Heart left ventricle (tissue), 16 donors: ENCODE data around the gene OBP2A. TPM values are rescaled to one million over a fixed set of nuclear protein-coding genes. Genes with fewer than 3 reads are reported as not detected.

ENCODE experiments used
- ATAC-seq, 4 donors: fragments of 200-7000 bp; cut with Tn5 transposase; one replicate each; pipeline ENCODE4 v1.9.1; 2020 to 2022; ENCODE audit warnings: moderate library complexity in 4 of 4, mild to moderate bottlenecking in 3 of 4, moderate number of reproducible peaks in 1 of 4
- DNase-seq, 5 donors: peaks; one replicate each; pipeline ENCODE4 v3.0.0-alpha.2; 2020
- H3K27ac ChIP-seq, 12 donors: fragments of 200-600 bp; sonication (generic) in 4 of 12; one replicate each; pipeline versions ENCODE4 v1.5.0 to v1.8.0; 2016 to 2022; ENCODE audit warnings: mild to moderate bottlenecking in 2 of 12
- H3K27me3 ChIP-seq, 9 donors: fragments of 200-600 bp; sonication (generic) in 2 of 9; one replicate each; pipeline versions ENCODE4 v1.5.1 to v1.8.0; 2016 to 2022; ENCODE audit warnings: mild to moderate bottlenecking in 3 of 9
- H3K36me3 ChIP-seq, 9 donors: fragments of 200-600 bp; sonication (generic) in 2 of 9; one replicate each; pipeline versions ENCODE4 v1.5.0 to v1.8.0; 2018 to 2022; ENCODE audit warnings: mild to moderate bottlenecking in 2 of 9
- H3K4me1 ChIP-seq, 12 donors: fragments of 200-600 bp; sonication (generic) in 4 of 12; one replicate each; pipeline versions ENCODE4 v1.5.0 to v1.8.0; 2016 to 2022; ENCODE audit warnings: mild to moderate bottlenecking in 3 of 12
- H3K4me3 ChIP-seq, 12 donors: fragments of 200-600 bp; sonication (generic) in 4 of 12; one replicate each; pipeline versions ENCODE4 v1.5.0 to v1.8.0; 2017 to 2022; ENCODE audit warnings: mild to moderate bottlenecking in 9 of 12, moderate library complexity in 4 of 12
- H3K9me3 ChIP-seq, 12 donors: fragments of 200-600 bp; sonication (generic) in 4 of 12; one replicate each; pipeline versions ENCODE4 v1.5.0 to v1.8.0; 2016 to 2022; ENCODE audit warnings: mild to moderate bottlenecking in 1 of 12
- POLR2A ChIP-seq, 2 donors: fragments of 450-650 bp; IDR thresholded peaks; one replicate each; pipeline ENCODE4 v1.6.1; 2017; ENCODE audit warnings: antibody characterized with exemption in 2 of 2, mild to moderate bottlenecking in 2 of 2, moderate library complexity in 2 of 2
- WGBS, 4 donors: extraction: QIAGEN DNeasy Blood & Tissue Kit in 2 of 4; methylation state at CpG; one replicate each; pipeline versions ENCODE4 v1.1.5 to v1.1.7; 2013 to 2018; 5-methylcytosine and 5-hydroxymethylcytosine counted together
- intact Hi-C, 10 donors: fragments of 100-400 bp; cut with DNase I; formaldehyde crosslinking; loops; one replicate each; pipeline versions ENCODE4 v1.11.1 to v1.14.2; 2022
- polyA plus RNA-seq, 2 donors: library from polyadenylated mRNA; stranded (reverse); fragments of 200-250 nt; gene quantifications; one replicate each; pipeline ENCODE4 v1.2.3, GENCODE V29; 2013
- total RNA-seq, 9 donors: library from RNA; depleted of rRNA in 2 of 9; stranded (reverse); fragments of >200 nt in 2 of 9; fragmentation: NEBNext Ultra II Directional in 3 of 9; extraction: Animal tissue kit (Norgen Biotek cat#: 25700) in 3 of 9; gene quantifications; one replicate each; pipeline versions ENCODE4 v1.1.0 to v1.2.4, GENCODE V29; 2016 to 2023
- TF ChIP-seq, protein P1 (sequence below), 12 donors: fragments of 200-600 bp; sonication (generic) in 4 of 12; IDR thresholded peaks; one replicate each; pipeline versions ENCODE4 v1.5.0 to v1.8.0; 2018 to 2022; ENCODE audit warnings: antibody characterized with exemption in 12 of 12, mild to moderate bottlenecking in 5 of 12
- donor health status: ischemic (EF 13 %, LVEDD 7.1; RV severe dilation, severe dysfunction).
- donor health status: healthy with polysubstance abuse.
- donor health status: DM: no; HTN: yes; CAD: no.
- donor health status: DM: no; HTN: no; CAD: no.
- donor health status: ischemic (EF 25% LVEDD 6.9; RV normal size, moderate dysfunction).
- donor health status: ischemic (EF 25% LVEDD 5.7; RV mildly dilated, moderate dysfunction).
- donor health status: healthy.
- donor health status: DM: yes; HTN: yes; CAD: no.
- donor health status: ischemic (EF 35%, LVEDD 5.7; RV mildly dilated, moderate dysfunction).
- donor health status: nonischemic (EF 11% LVEDD 7.7; RV severe dilation, severe dysfunction).
- donor health status: DM: yes; HTN: yes; CAD: no.
- donor health status: PGD.
- donor health status: ischemic (EF 29% LVEDD 5.4; RV normal size, mild dysfunction).
- donor health status: nonischemic (EF 23%, LVEDD 6.1; RV moderate dilation, normal function).

Gene OBP2A
- total and polyA plus RNA-seq, 11 donors: not detected

DNA sequence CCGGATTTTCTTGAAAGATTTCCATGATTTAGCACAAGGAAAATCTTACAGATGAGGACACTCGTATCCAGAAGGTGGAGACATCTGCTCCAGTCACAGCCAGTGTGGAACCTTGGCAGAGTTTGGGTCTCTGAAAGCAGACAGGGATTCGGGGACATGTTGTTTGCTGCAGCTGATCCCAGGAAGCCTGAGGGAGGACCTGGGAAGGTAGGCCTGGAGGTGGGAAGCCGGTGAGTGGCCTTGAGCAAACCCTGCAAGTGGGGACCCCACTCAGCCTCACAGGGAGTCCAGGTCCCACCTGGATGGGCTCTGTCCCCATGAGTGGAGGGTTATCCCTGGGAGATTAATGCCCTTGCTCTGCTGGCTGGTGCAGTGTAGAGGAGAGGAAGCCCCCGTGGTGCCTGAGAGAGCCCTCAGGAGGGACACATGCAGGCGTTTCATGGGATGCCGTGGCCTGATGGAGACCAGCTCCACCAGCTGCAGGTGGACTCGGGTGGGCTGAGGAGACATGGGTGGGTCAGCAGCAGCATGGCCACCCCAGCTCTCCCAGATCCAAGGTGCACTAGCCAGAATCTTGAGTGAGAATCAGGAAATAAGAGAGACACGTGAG is 37.6 kb upstream of the OBP2A start:
- H3K9me3 ChIP-seq: peaks cover 0 to 21% (median 10%) of the 10 kb centered on the region in 12 donors
- H3K4me3 ChIP-seq: no peak overlapping the region
- no peak overlapping the region for H3K27ac ChIP-seq
- DNase-seq (peak in 1 of 5 donors; percentile 37), ATAC-seq (no peak)
- no peaks in the 10 kb centered on the region for H3K27me3 ChIP-seq
- peaks cover 0 to 10% (median 0%) of the 10 kb centered on the region in 12 donors for H3K4me1 ChIP-seq
- WGBS, 4 donors: 85 to 90% (median 86%) methylated on average over 8 to 9 of the region's 9 CpGs
- intact Hi-C loops: no loop called here
- H3K36me3 ChIP-seq: peaks cover 0 to 22% (median 20%) of the 10 kb centered on the region in 9 donors
- no peak for TF ChIP-seq POLR2A (IDR thresholded peaks at IDR 0.05)
- TF ChIP-seq, protein P1, sequence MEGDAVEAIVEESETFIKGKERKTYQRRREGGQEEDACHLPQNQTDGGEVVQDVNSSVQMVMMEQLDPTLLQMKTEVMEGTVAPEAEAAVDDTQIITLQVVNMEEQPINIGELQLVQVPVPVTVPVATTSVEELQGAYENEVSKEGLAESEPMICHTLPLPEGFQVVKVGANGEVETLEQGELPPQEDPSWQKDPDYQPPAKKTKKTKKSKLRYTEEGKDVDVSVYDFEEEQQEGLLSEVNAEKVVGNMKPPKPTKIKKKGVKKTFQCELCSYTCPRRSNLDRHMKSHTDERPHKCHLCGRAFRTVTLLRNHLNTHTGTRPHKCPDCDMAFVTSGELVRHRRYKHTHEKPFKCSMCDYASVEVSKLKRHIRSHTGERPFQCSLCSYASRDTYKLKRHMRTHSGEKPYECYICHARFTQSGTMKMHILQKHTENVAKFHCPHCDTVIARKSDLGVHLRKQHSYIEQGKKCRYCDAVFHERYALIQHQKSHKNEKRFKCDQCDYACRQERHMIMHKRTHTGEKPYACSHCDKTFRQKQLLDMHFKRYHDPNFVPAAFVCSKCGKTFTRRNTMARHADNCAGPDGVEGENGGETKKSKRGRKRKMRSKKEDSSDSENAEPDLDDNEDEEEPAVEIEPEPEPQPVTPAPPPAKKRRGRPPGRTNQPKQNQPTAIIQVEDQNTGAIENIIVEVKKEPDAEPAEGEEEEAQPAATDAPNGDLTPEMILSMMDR (IDR thresholded peaks at IDR 0.05): no peak

DNA sequence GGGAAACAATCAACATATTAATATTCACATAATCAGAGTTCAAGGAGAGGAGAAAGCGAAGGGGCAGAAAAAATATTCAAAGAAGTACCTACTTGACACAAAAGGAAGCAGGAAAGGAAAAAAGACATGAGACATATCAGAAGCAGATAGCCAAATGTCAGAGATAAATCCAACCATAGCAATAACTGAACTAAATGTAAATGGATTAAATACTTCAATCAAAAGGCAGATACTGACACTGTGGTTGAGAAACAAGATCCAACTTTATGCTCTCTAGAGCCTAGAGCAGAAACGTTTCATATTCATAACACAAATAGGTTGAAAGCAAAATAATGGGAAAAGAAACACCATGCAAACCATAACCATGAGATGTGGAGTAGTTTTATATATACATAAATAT is 36.5 kb upstream of the OBP2A start:
- H3K36me3 ChIP-seq: peaks cover 0 to 11% (median 8%) of the 10 kb centered on the region in 9 donors
- peaks cover 0 to 8% (median 0%) of the 10 kb centered on the region in 12 donors for H3K4me1 ChIP-seq
- no peak overlapping the region for H3K4me3 ChIP-seq
- H3K27ac ChIP-seq: no peak overlapping the region
- WGBS, 4 donors: 79 to 90% (median 89%) methylated on average over 2 of the region's 2 CpGs
- no peak for DNase-seq
- H3K9me3 ChIP-seq: peaks cover 0 to 21% (median 10%) of the 10 kb centered on the region in 12 donors
- ATAC-seq: no peak
- TF ChIP-seq, protein P1 (IDR thresholded peaks at IDR 0.05): no peak
- no peak for TF ChIP-seq POLR2A (IDR thresholded peaks at IDR 0.05)
- H3K27me3 ChIP-seq: no peaks in the 10 kb centered on the region
- intact Hi-C loops: no loop called here

DNA sequence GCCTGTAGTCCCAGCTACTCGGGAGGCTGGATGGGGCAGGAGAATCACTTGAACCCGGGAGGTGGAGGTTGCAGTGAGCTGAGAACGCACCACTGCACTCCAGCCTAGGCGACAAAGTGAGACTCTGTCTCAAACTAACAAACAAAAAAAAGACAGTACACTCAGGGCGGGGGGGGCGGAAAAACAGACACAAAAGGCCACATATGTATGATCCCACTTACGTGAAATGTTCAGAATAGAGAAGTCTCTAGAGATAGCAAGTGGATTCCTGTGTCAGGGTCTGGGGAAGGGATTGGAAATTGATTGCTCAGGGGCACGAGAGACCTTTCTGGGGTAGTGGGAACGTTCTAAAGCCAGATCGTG is 33.7 kb upstream of the OBP2A start:
- Histone ChIP-seq H3K4me3 (no peak overlapping the region), H3K27me3 (no peaks in the 10 kb centered on the region), H3K27ac (no peak overlapping the region), H3K4me1 (no peaks in the 10 kb centered on the region), H3K36me3 (no peaks in the 10 kb centered on the region), H3K9me3 (peaks cover 0 to 21% (median 10%) of the 10 kb centered on the region in 12 donors)
- ATAC-seq: no peak
- intact Hi-C loops: no loop called here
- WGBS, 4 donors: 81 to 92% (median 84%) methylated on average over 10 of the region's 10 CpGs
- DNase-seq: peak in 1 of 5 donors; percentile 20
- TF ChIP-seq POLR2A (IDR thresholded peaks at IDR 0.05): no peak

DNA sequence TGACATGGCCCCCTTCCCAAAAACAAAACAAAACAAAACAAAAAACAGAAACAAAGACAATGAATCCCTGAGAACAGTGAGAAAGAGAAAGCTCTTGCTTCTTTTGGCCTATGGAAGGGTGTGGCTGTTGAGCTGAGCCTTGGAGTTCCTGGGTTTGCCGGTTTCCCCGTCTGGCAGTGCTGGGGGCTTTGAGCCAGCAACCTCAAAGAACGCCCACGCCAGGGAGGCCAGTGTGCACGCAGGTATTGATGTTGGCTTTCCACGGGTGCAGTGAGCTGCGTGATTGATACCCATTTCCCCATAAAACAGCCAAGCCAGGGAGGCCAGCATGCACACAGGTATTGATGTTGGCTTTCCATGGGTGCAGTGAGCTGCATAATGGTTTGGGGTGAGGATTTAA is 33.0 kb upstream of the OBP2A start:
- Histone ChIP-seq H3K36me3 (no peaks in the 10 kb centered on the region), H3K4me3 (no peak overlapping the region), H3K27ac (no peak overlapping the region), H3K27me3 (no peaks in the 10 kb centered on the region), H3K4me1 (no peaks in the 10 kb centered on the region), H3K9me3 (peaks cover 0 to 21% (median 10%) of the 10 kb centered on the region in 12 donors)
- DNase-seq (peak in 1 of 5 donors; percentile 4), ATAC-seq (peak in 2 of 4 donors; percentile 16 to 46)
- WGBS, 4 donors: 56 to 72% (median 59%) methylated on average over 7 of the region's 7 CpGs
- TF ChIP-seq, protein P1 (IDR thresholded peaks at IDR 0.05): no peak
- intact Hi-C loops: no loop called here
